DOHH2 (cell line): ENCODE measurements around the gene PATJ.

Source experiments
- H3F3A ChIP-seq: fragments of 200-600 bp; sonication (generic), shearing (Covaris generic); 2 replicates; pipeline ENCODE4 v1.6.0; 2016; ENCODE audit warnings: antibody characterized with exemption, mild to moderate bottlenecking; ENCODE audit not compliant: control insufficient read depth, insufficient read depth
- H3K27ac ChIP-seq: fragments of 200-600 bp; sonication (generic); 2 replicates; pipeline ENCODE4 v1.5.1; 2014; ENCODE audit warnings: low read depth, mild to moderate bottlenecking, low read length, moderate library complexity
- H3K27me3 ChIP-seq: fragments of 200-600 bp; sonication (generic); 2 replicates; pipeline ENCODE4 v1.6.1; 2014; ENCODE audit warnings: mild to moderate bottlenecking, low read length, mixed read lengths; ENCODE audit not compliant: control insufficient read depth
- H3K36me3 ChIP-seq: fragments of 200-600 bp; sonication (generic); 2 replicates; pipeline ENCODE4 v1.6.1; 2014; ENCODE audit warnings: mild to moderate bottlenecking, low read length, moderate library complexity, mixed read lengths; ENCODE audit not compliant: control insufficient read depth
- H3K4me1 ChIP-seq: fragments of 200-600 bp; sonication (generic); 2 replicates; pipeline ENCODE4 v1.6.1; 2014; ENCODE audit warnings: mild to moderate bottlenecking, low read length, mixed read lengths; ENCODE audit not compliant: control insufficient read depth
- H3K4me2 ChIP-seq: fragments of 200-600 bp; sonication (generic); 2 replicates; pipeline ENCODE4 v1.6.0; 2014; ENCODE audit warnings: mild to moderate bottlenecking, low read length, moderate library complexity
- H3K4me3 ChIP-seq: fragments of 200-600 bp; sonication (generic); 2 replicates; pipeline ENCODE4 v1.5.1; 2014; ENCODE audit warnings: mild to moderate bottlenecking, low read length, mixed read lengths
- H3K79me2 ChIP-seq: fragments of 200-600 bp; sonication (generic); 2 replicates; pipeline ENCODE4 v1.6.1; 2014; ENCODE audit warnings: mild to moderate bottlenecking, low read length, mixed read lengths; ENCODE audit not compliant: control insufficient read depth
- H3K9me2 ChIP-seq: fragments of 200-600 bp; sonication (generic); replicated peaks from 2 replicates; pipeline ENCODE4 v1.6.1; 2014; ENCODE audit warnings: mild to moderate bottlenecking, low read length, mixed read lengths; ENCODE audit not compliant: control insufficient read depth
- H3K9me3 ChIP-seq: fragments of 200-600 bp; sonication (generic); 2 replicates; pipeline ENCODE4 v1.6.1; 2014; ENCODE audit warnings: antibody characterized with exemption, low read length, mixed read lengths; ENCODE audit not compliant: control insufficient read depth, insufficient read depth
- H4K20me1 ChIP-seq: fragments of 200-600 bp; sonication (generic); 2 replicates; pipeline ENCODE4 v1.6.0; 2014; ENCODE audit warnings: low read depth, mild to moderate bottlenecking, antibody characterized with exemption, low read length, moderate library complexity; ENCODE audit not compliant: control insufficient read depth, insufficient read depth
- EZH2phosphoT487 ChIP-seq: fragments of 200-600 bp; sonication (generic); IDR thresholded peaks from 2 replicates; pipeline ENCODE4 v1.6.1; 2017; ENCODE audit warnings: borderline replicate concordance, mild to moderate bottlenecking, antibody characterized with exemption, low read length, moderate library complexity, mixed read lengths
- TF ChIP-seq, protein P1 (sequence below): fragments of 200-600 bp; sonication (generic); IDR thresholded peaks from one replicate; pipeline ENCODE4 v1.5.1; 2014; ENCODE audit warnings: antibody characterized with exemption, mild to moderate bottlenecking, low read depth, low read length; ENCODE audit not compliant: poor library complexity, severe bottlenecking

Gene PATJ

DNA sequence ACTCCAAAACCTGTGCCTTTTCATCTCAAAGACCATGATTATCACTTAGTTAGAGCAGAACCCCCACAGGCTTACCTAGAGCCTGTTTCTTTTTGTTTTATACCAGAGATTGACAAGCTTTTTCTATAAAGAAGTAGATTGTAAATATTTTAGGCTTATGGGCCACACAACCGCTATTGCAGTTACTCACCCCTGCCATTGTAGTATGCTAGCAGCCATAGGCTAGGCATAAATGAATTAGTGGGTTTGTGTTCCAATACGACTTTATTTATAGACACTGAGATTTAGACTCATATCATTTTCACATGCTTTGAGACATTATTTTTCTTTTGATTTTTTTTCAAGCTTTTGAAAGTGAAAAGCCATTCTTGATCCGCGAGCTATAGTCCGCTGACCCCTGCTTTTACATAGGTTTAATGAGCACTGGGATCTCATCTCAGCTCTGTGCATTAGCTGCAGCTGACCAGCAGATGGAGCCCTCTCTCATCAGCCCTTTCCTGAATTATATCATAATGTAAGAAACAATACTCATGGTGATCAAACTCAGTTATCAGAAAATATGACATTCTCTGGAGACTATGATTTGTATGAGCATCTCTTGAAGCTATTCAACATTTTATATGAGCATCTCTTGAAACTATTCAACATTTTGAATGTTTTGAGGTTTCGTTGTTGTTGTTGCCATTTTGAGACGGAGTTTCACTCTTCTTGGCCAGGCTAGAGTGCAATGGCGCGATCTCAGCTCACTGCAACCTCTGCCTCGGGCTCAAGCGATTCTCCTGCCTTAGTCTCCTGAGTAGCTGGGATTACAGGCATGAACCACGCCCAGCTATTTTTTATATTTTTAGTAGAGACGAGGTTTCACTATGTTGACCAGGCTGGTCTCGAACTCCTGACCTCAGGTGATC lies 340.4 kb downstream of the PATJ start:
- H3K9me2 ChIP-seq = no peaks in the 10 kb centered on the region
- no peaks in the 10 kb centered on the region for H3K79me2 ChIP-seq
- no peak overlapping the region for H3K27ac ChIP-seq
- no peaks in the 10 kb centered on the region for H3F3A ChIP-seq
- TF ChIP-seq EZH2phosphoT487 = no peak
- TF ChIP-seq, protein P1, sequence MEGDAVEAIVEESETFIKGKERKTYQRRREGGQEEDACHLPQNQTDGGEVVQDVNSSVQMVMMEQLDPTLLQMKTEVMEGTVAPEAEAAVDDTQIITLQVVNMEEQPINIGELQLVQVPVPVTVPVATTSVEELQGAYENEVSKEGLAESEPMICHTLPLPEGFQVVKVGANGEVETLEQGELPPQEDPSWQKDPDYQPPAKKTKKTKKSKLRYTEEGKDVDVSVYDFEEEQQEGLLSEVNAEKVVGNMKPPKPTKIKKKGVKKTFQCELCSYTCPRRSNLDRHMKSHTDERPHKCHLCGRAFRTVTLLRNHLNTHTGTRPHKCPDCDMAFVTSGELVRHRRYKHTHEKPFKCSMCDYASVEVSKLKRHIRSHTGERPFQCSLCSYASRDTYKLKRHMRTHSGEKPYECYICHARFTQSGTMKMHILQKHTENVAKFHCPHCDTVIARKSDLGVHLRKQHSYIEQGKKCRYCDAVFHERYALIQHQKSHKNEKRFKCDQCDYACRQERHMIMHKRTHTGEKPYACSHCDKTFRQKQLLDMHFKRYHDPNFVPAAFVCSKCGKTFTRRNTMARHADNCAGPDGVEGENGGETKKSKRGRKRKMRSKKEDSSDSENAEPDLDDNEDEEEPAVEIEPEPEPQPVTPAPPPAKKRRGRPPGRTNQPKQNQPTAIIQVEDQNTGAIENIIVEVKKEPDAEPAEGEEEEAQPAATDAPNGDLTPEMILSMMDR = peak; percentile 96
- no peaks in the 10 kb centered on the region for H3K4me1 ChIP-seq
- no peaks in the 10 kb centered on the region for H3K36me3 ChIP-seq
- H4K20me1 ChIP-seq = no peaks in the 10 kb centered on the region
- no peaks in the 10 kb centered on the region for H3K27me3 ChIP-seq
- no peak overlapping the region for H3K4me2 ChIP-seq
- H3K4me3 ChIP-seq = no peak overlapping the region
- no peaks in the 10 kb centered on the region for H3K9me3 ChIP-seq

DNA sequence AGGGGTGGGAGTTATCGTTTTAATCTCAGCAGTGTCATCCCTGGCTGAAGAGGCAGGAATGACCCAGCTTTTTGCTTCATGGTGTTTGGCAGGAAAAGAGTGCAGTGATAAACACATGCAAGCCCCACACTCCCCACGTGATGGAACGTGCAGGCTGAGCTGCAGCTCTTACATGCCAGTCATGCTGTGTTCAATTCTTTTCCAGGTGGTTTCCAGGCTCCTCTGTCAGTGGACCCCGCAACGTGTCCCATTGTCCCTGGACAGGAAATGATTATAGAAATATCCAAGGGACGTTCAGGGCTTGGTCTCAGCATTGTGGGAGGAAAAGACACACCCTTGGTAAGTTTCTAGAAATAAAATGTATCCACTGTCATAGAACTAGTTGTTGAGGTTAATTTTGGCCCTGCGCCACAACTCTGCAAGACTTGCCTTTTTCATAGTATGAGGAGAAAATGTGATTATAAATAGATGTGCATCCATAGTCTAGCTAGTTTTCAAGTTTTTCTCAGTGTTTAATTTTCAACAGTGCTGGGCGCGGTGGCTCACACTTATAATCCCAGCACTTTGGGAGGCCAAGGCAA lies 342.1 kb downstream of the PATJ start:
- H3K36me3 ChIP-seq = no peaks in the 10 kb centered on the region
- no peak overlapping the region for H3K27ac ChIP-seq
- H3K9me2 ChIP-seq = no peaks in the 10 kb centered on the region
- no peaks in the 10 kb centered on the region for H3K79me2 ChIP-seq
- no peaks in the 10 kb centered on the region for H3K4me1 ChIP-seq
- H3K27me3 ChIP-seq = no peaks in the 10 kb centered on the region
- H3K4me2 ChIP-seq = no peak overlapping the region
- H3K9me3 ChIP-seq = no peaks in the 10 kb centered on the region
- H4K20me1 ChIP-seq = no peaks in the 10 kb centered on the region
- no peak for TF ChIP-seq EZH2phosphoT487
- TF ChIP-seq, protein P1 = no peak
- H3K4me3 ChIP-seq = no peak overlapping the region
- no peaks in the 10 kb centered on the region for H3F3A ChIP-seq

DNA sequence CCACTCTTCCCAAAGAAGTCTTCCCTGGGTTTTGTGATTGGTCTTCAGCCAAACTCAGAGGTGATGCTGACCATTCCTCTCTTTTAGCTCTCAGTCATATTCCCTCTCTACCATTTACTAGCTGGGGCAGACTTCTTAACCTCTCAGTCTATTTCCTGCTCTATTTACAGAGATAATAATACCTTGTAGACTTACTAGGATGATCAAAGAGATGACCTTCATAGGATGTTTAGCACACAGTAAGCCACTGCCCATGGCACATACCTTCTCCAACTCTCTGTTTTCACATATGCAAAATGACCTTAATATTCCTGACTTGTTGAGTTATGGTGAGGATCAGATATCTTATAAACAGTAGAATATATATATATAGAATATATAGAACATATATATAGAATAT lies 346.2 kb downstream of the PATJ start:
- Histone ChIP-seq H3K4me2 (no peak overlapping the region), H3K27ac (no peak overlapping the region), H3F3A (no peaks in the 10 kb centered on the region), H3K4me1 (no peaks in the 10 kb centered on the region), H3K9me3 (no peaks in the 10 kb centered on the region), H3K9me2 (no peaks in the 10 kb centered on the region), H3K79me2 (no peaks in the 10 kb centered on the region), H3K36me3 (no peaks in the 10 kb centered on the region), H3K27me3 (no peaks in the 10 kb centered on the region), H4K20me1 (no peaks in the 10 kb centered on the region), H3K4me3 (no peak overlapping the region)
- TF ChIP-seq, protein P1 = no peak
- TF ChIP-seq EZH2phosphoT487 = no peak
